Ishikawa (cell line): ENCODE results near the gene PLXDC2.

Experiments used
- CREB1 ChIP-seq: IDR thresholded peaks from 2 replicates; pipeline ENCODE4 v1.6.1; 2012; ENCODE audit warnings: low read depth
- EP300 ChIP-seq: IDR thresholded peaks from 2 replicates; pipeline ENCODE4 v1.6.1; 2012; ENCODE audit warnings: borderline replicate concordance
- RAD21 ChIP-seq: IDR thresholded peaks from 2 replicates; pipeline ENCODE4 v1.6.1; 2012; ENCODE audit warnings: low read depth
- TAF1 ChIP-seq: IDR thresholded peaks from 2 replicates; pipeline ENCODE4 v1.6.1; 2012; ENCODE audit warnings: low read depth, mild to moderate bottlenecking
- TEAD4 ChIP-seq: IDR thresholded peaks from 2 replicates; pipeline ENCODE4 v1.6.1; 2012
- TF ChIP-seq, protein P1 (sequence below): IDR thresholded peaks from 2 replicates; pipeline ENCODE4 v1.6.1; 2012; ENCODE audit warnings: low read depth, mild to moderate bottlenecking
- TF ChIP-seq, protein P2 (sequence below): IDR thresholded peaks from 2 replicates; pipeline ENCODE4 v1.6.1; 2012

DNA sequence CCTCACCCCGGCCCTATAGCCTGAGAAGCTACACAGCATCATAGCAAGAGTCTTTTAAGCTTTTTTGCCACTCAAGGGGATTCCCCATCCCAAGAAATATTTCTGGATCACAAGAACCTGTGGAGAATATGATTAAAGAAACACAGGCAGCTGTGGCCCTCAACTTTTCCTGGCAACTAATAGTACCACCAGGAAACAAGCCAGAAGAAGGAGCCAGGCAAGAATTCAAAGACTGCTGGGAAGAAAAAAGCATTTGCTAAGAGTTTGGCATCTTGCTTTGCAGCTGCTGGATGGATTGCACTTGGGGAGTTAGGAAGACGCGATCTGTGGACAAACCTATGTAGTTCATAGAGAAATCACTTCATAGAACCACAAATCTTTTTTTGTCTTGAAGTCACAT, 437.8 kb downstream of the PLXDC2 start:
- TF ChIP-seq EP300 = no peak
- TF ChIP-seq, protein P1, sequence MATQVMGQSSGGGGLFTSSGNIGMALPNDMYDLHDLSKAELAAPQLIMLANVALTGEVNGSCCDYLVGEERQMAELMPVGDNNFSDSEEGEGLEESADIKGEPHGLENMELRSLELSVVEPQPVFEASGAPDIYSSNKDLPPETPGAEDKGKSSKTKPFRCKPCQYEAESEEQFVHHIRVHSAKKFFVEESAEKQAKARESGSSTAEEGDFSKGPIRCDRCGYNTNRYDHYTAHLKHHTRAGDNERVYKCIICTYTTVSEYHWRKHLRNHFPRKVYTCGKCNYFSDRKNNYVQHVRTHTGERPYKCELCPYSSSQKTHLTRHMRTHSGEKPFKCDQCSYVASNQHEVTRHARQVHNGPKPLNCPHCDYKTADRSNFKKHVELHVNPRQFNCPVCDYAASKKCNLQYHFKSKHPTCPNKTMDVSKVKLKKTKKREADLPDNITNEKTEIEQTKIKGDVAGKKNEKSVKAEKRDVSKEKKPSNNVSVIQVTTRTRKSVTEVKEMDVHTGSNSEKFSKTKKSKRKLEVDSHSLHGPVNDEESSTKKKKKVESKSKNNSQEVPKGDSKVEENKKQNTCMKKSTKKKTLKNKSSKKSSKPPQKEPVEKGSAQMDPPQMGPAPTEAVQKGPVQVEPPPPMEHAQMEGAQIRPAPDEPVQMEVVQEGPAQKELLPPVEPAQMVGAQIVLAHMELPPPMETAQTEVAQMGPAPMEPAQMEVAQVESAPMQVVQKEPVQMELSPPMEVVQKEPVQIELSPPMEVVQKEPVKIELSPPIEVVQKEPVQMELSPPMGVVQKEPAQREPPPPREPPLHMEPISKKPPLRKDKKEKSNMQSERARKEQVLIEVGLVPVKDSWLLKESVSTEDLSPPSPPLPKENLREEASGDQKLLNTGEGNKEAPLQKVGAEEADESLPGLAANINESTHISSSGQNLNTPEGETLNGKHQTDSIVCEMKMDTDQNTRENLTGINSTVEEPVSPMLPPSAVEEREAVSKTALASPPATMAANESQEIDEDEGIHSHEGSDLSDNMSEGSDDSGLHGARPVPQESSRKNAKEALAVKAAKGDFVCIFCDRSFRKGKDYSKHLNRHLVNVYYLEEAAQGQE = no peak
- TF ChIP-seq RAD21 = no peak
- no peak for TF ChIP-seq TAF1
- TF ChIP-seq TEAD4 = no peak
- TF ChIP-seq, protein P2, sequence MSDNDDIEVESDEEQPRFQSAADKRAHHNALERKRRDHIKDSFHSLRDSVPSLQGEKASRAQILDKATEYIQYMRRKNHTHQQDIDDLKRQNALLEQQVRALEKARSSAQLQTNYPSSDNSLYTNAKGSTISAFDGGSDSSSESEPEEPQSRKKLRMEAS = no peak
- no peak for TF ChIP-seq CREB1
